LNCAP (cell line): ENCODE measurements around the gene TRIM28.

Source experiments
- CTCF ChIP-seq: fragments of 450-650 bp; IDR thresholded peaks from 2 replicates; pipeline ENCODE4 v1.5.1; 2017; ENCODE audit warnings: mild to moderate bottlenecking

Gene TRIM28

GRCh38 chr19:58544591-58545285 lies 874 bp downstream of the TRIM28 start:
- no peak for TF ChIP-seq CTCF

GRCh38 chr19:58545286-58546018 lies 1.6 kb downstream of the TRIM28 start:
- TF ChIP-seq CTCF: no peak

- no peak for TF ChIP-seq CTCF
Measured at GRCh38 chr19:58546019-58546530, 2.2 kb downstream of the TRIM28 start.

- TF ChIP-seq CTCF: no peak
Measured at GRCh38 chr19:58547323-58548312, 3.8 kb downstream of the TRIM28 start.

- no peak for TF ChIP-seq CTCF
Measured at GRCh38 chr19:58548859-58549663, 5.2 kb downstream of the TRIM28 start.

- no peak for TF ChIP-seq CTCF
Measured at GRCh38 chr19:58549664-58550361, 5.9 kb downstream of the TRIM28 start.
